Jurkat, Clone E6-1 (cell line): ENCODE results near the gene WDFY4.

Experiments
- DNase-seq: peaks from one replicate; pipeline ENCODE4 v3.0.0-alpha.2; 2011; ENCODE audit warnings: low read depth, low spot score
- H3K4me3 ChIP-seq: 2 replicates; pipeline ENCODE4 v1.5.1; 2011; ENCODE audit warnings: mild to moderate bottlenecking, low read length, control low read depth, moderate library complexity

The WDFY4 gene

DNA sequence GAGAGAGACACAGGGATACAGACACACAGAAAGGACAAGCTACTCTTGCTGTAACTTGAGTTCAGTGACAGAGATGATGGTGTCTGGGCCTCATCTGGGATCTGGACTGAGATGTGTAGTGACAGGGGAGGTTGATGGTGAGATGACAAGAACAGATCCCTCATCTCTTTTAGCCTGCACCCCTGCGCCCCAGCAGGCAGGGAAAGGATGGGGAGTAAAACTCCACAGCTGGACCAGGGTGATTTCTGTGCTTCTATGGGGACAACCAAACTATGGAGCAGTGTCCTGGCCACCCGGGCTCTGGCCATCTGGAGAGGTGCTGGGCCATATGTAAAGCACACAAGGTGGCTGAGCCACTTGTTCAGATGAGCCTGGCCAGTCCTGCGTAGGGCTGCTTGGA lies 259.5 kb downstream of the WDFY4 start:
- DNase-seq: no peak
- H3K4me3 ChIP-seq: no peak overlapping the region

DNA sequence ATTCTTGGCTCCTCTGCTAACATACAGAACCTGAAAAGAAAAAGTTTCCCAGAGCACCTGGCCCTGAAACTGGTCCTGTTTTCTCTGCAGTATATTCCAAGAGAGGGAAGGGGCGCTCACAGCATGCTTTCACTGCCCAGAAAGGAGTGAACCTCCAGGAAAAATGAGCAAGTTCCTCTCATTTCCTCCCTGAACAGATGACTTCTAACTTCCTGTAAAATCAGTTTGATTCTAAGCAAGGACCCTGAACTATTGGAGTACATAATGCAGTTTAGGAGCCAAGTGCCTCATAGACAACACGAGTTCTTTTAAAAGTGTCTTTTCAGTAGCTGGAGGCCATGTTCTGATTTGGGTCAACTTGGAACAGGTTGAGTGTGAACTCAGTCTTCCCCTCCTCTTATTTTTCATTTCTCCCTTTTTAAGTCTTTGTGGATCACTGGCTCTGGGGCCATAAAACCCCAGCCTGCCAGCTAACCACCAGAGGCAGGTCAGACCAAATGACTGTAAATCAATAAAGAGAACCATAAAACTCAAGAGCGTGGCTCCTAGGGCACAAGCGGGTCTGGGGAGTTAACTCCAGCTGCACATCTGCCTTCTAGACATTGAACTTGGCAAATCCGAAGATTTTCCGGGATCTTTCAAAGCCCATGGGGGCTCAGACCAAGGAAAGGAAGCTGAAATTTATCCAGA lies 260.9 kb downstream of the WDFY4 start:
- DNase-seq: no peak
- no peak overlapping the region for H3K4me3 ChIP-seq

DNA sequence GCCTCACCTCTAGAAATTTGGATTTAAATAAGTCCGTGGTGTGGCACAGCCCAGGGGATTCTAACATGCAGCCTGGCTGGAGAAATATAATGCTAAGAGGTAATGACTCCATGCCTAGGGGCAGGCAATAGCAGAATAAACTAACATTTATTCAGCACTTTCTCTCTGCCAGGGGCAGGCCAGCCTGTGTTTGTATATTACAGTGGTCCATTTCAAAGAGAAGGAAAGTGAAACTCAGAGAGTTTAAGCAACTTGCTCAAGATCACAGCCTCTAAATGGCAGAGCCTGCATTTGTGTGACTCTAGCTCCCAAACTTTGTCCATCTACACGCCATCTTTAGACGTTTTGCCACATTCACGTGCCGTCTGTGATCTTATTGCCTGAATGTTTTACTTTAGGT lies 261.7 kb downstream of the WDFY4 start:
- DNase-seq: no peak
- no peak overlapping the region for H3K4me3 ChIP-seq

DNA sequence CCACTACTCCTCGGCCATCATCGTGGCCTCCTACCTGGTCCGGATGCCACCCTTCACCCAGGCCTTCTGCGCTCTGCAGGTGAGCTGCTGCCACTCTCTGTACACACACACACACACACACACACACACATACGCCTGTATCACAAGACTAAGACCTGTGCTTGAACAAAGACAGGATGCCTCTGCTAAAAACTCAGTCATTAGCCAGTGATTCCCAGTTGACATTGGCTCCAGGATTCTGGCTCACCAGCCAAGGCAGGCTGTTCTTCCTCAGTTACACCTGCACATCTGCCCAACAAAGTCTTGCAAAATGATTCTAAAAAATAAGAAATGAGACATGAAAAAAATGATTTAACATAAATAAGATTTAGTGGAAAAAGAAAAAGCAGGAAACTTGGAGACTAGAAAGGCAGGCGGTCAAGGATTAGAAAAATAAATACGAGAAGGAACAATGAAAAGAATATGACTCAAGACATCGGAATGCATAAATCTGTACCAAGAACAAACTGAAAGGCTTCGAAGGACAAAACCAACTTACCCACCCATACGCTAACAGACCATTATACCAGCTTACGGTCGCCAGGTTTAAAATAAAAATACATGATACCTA lies 262.3 kb downstream of the WDFY4 start:
- H3K4me3 ChIP-seq: no peak overlapping the region
- DNase-seq: no peak

DNA sequence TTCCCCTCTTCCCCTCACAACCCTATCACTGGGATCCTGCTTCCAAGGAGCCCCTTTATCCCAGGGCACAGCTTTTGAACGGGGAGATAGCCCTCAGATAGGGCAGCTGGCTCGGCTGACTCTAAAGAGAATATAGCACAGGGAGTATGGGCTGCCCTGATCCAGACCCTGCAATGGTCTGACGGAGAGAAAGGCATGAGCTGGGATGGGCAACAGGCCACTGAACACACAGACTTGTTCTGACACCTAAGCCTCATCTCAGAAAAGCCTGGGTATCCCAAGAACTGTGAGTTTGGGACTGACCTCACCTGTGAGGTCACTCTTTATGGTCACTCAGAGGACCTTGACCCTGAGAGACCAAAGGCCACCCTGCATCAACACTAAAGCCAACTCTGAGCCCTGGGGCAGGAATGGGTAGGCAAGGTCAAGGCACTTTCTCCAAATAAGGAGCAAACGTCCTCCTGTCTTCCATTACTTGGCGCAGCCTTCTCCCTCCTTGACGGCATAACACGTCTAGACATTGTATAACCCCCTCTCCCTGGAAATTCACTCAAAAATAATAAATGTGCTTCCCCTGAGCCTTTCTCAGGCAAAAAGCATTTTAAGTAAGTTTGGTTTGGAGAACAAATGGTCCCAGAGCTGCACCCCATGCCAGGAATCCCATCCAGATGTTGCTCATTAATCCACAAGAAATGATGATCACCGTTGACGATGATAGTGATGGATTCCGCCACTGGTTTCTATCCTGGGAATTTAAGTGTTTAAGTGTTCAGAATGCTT lies 263.2 kb downstream of the WDFY4 start:
- no peak for DNase-seq
- H3K4me3 ChIP-seq: no peak overlapping the region

DNA sequence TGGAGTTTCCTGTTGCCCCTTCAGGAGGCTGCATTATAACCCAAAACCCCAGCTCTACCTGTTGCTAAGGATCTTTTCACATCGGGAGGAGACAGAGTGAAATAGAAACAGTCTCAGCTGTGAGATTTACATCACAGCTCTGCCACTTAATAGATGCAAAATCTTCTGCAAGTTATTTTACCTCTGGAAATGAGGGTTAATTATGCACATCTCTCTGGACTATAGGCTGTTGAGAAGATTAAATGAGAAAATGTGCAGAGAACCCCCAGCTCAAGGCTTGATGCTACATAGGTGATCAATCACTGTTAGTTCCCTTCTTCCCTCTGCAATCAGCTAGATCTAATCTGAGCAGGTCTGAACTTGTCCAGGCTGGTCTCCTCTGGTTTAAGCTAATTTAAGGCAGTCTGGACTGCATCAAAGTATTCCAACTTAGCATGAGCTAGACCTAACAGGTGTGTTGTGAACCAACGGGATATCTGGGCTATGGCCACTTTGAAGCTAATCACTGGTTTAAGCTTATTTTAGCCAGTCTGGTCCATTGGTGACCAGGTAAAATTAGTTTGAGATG lies 263.9 kb downstream of the WDFY4 start:
- DNase-seq: no peak
- no peak overlapping the region for H3K4me3 ChIP-seq

DNA sequence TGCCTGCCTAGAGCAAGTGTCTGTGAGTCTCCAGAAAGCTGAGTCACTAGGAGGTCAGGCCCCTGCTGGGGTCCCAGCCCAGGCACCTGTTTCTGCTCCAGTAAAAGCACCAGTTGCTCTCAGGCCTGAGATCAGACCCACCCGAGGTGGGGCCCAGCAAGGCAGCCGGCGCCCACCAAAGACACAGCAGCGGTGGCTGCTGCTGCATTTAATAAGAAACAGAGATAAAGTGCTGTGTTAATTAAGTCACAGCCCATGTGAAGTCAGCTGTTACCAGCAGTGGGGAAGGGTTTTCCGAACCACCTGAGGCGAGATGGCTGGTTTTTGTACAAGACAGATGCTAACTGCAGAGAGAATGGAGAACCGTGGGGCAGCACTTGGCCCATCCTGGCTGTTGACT lies 267.0 kb downstream of the WDFY4 start:
- no peak overlapping the region for H3K4me3 ChIP-seq
- DNase-seq: no peak

DNA sequence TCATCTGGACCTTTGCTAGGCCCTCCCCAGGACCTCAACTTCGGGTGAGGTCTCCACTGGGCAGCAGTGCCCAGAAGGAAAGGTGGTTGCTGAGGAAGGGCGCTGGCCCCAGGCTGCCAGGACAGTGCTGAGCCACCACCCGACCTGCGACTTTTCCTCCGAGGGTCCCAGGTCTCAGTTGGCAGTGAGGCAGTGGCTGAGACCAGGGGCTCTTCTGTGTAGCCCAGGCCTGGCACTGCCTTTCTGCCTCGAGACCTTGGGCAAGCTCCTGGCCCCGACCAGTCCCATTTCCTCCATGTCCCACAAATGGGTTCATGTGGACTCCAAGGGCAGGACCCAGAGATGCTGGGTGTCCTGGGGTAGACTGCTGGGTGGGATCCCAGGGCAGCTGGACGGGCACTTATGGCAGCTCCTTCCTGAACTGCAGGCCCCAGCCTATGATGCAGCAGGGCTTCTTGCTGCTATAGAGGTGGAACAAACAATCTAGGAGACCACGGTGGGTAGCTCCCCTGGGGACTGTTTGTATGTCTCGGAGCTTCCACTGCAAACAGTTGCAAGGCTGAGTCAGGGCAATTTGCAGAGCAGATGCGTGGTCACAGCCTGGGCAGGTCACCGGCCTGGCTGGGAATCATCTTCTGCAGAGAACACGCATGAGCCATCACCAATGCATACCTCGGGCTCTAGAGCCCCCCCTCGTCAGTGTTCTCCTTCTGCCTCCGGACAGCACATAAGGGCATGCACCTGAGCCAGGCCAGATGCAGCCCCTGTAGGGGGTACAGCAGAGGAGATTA lies 272.9 kb downstream of the WDFY4 start:
- no peak overlapping the region for H3K4me3 ChIP-seq
- no peak for DNase-seq

DNA sequence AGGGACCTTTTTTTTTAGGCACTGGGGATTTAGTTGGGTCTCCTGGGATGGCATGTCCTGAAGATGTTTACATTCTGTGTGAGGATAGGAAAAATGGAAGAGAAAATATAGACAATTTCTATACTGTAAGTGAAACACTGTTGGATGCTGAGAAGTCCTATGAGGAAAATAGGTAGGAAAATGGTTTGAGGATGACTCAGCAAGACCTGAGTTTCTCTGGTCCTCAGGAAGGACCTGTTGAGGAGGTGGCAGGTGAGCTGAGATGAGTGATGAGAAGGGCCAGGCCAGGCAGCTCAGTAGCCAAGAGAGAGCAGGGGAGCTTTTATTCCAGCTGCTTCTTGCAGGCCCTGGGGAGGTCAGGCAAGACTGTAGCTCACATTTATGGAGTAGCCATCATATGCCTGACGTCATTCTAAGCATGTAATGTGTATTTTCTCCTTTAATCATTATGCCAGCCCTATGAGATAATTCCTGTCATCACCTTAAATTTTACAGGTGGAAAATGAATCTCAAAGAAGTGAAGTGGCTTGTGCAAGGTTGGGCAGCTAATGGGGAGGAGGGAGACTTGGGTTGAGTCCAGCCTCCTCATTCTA lies 274.0 kb downstream of the WDFY4 start:
- DNase-seq: no peak
- H3K4me3 ChIP-seq: no peak overlapping the region

DNA sequence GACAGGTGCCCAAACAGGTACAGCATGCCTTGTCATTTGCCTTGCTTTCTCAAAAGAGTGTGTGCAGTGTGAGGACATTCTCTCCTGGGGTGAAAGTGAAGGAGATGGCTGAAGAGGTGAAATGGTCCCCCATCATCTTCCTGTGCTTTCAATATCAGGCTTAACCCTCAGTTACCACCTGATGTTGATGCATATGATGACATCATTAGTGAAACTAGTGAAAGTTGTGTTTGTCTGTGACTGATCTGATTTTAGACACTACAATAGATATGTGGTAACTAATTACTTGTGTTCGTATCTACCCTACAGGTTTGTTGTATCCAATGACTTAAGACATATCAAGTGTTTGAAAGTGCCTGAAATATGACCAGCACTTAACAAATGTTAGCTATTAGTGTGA lies 279.4 kb downstream of the WDFY4 start:
- no peak for DNase-seq
- no peak overlapping the region for H3K4me3 ChIP-seq

DNA sequence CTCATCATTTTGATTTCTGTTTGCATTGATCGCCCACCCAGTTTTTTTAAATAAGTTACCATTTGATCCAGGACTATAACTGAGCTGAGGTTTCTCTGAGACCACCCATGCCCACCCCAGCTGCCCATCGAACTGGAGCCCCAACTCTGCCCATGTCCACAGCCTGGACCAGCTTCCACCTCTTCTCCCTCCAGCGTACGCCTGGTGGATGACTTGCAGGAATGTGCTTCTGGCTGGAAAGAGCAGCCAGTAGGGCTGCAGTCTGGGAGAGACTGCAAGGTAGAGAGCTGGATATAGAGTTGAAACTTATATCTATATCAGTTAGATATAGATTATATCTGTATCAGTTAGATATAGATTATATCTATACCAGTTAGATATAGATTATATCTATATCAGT lies 280.8 kb downstream of the WDFY4 start:
- H3K4me3 ChIP-seq: no peak overlapping the region
- no peak for DNase-seq

DNA sequence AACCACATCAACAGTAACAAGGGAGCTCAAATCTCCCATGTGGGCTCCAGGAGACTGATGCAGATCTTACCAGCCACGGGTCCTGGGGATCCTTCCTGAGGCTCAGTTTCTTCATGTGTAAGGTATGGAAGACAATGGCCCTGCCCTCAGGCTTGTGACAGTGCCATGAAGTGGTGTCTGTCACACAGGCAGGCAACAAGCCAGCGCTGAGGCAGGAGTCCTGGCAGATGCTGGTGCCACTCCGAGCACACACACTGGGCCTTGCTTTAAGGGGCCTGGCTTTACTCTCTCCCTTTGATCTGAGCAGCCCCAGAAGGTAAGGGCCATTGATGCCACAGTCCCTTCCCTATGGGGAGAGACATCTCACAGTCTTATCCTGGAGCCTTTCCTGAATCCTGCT lies 283.4 kb downstream of the WDFY4 start:
- no peak for DNase-seq
- no peak overlapping the region for H3K4me3 ChIP-seq

DNA sequence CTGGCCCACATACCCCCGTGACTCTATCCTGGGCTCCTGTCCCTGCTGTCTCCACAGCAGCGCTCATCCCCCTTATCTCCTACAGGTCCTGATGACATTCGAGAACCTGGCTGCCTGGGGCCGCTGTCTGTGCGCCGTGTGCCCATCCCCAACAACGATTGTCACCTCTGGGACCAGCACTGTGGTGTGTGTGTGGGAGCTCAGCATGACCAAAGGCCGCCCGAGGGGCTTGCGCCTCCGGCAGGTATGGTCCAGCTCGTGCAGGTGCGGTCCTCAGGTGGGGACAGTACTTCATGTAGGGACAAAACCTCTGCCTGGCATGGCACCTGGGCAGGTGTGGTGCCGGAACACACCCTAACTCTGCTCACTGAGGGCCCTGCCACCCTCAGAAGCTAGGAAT lies 285.4 kb downstream of the WDFY4 start:
- H3K4me3 ChIP-seq: no peak overlapping the region
- DNase-seq: no peak

DNA sequence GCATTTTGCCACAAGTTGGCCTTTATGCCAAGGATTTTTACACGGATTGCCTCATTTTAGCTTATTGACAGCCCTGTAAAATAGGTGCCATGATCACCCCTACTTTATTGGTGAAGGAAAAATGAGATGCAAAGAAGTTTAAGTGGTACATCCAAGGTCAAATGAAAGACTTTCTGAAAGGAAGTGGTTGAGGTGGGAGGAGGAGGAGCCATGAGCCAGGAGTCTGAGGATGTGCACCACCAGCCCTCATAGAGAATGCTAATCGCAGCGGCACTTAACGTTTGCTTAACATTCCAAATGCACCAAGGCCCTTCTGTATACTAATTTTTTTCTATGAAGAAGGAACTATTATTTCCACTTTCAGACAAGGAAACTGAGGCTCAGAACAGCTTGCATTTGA lies 286.0 kb downstream of the WDFY4 start:
- H3K4me3 ChIP-seq: no peak overlapping the region
- peak; percentile 72 for DNase-seq

DNA sequence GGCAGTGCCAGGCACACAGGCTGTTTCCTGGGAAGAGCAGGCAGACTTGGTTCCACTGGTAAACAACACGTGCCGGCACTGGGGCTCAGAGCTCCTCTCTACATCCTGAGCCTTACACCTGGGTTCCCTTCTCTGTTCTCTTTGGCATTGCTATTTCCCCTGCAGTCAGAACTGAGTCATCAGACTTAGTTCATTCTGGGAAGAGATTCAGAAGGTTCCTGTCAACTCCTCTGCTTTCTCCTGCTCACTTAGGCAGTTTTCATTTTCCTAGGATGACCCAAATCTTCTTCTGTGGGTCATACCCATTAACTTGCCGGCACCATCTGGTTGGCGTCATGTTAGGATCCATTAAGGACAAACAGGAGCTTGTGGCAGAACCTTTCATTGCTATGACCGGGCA lies 288.4 kb downstream of the WDFY4 start:
- no peak for DNase-seq
- H3K4me3 ChIP-seq: no peak overlapping the region

DNA sequence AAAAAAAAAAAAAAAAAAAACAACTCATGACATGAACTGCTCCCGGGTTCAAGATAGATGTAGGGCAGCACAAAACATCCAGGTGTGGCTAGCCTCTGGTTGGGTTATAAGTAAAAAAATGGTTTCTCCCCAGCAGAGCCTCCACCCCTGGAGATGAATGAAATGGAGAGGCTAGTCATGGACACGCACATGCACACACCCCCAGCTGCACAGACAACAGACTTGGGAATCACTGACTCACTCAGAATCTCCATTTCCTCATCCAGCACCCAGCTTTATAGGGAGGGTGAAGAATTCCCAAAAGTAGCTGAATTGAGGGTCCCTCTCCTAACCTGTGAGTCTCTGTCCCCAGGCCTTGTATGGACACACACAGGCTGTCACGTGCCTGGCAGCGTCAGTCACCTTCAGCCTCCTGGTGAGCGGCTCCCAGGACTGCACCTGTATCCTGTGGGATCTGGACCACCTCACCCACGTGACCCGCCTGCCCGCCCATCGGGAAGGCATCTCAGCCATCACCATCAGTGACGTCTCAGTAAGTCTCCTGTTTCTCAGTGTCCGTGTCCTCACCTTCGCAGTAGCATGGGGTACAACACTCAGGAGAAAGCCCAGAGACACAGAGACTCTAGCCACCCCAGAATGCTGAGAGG lies 290.0 kb downstream of the WDFY4 start:
- no peak overlapping the region for H3K4me3 ChIP-seq
- DNase-seq: no peak

DNA sequence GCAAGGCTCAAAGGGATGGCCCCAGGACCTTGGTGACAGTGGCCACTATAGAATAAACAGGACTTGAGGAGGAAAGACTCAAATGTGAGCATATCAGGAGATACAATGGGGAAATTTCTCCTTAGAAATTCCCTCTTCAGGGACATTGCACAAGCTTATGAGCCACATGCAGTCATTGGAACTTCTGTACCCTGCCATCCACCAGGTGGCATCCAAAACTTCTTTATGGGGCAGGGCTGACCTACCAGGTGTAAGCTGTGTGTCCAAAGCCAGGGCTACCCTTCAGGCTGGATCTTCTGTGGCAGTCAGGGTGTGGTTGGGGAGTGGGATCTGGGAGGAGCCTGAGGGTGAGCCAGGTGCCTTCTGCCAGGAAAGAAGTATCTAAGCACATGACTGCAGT lies 291.5 kb downstream of the WDFY4 start:
- no peak for DNase-seq
- no peak overlapping the region for H3K4me3 ChIP-seq

DNA sequence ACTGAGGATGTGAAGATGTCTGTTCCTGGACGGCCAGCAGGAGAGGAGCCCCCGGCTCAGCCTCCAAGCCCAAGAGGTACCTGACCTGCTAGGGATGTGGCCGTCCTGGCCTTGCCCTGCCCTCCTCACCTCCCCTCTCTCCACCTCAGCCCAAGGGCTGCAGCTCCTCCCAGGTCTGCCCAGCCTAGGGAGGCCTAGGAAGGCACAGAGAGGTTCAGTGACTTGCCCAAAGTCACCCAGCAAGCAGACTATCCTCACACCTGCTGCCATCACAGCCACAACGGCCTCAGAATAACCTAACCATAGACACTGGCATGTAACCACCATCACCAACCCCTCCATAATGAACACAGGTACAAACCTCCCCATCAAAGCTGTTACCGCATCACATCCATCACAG lies 293.6 kb downstream of the WDFY4 start:
- no peak overlapping the region for H3K4me3 ChIP-seq

More for the DNA sequence above, 293.6 kb downstream of the WDFY4 start:
- DNase-seq: no peak
